Stomach (tissue), 9 donors: Measurements from ENCODE around the gene SYNDIG1. TPM values are rescaled to one million over a fixed set of nuclear protein-coding genes. Genes with fewer than 3 reads are reported as not detected.

Experiments
- DNase-seq, 2 donors: peaks; one replicate each; pipeline versions ENCODE4 v3.0.0 to v3.0.0-alpha.2; 2013 to 2019
- H3K27ac ChIP-seq, 5 donors: fragments of 200-600 bp in 4 of 5; sonication (generic) in 4 of 5; one replicate each; pipeline ENCODE4 v1.5.1; 2013 to 2019; ENCODE audit warnings: mild to moderate bottlenecking in 1 of 5, moderate library complexity in 1 of 5
- H3K27me3 ChIP-seq, 3 donors: fragments of 200-600 bp; sonication (generic); one replicate each; pipeline ENCODE4 v1.5.1; 2017 to 2019; ENCODE audit warnings: mixed run types in 1 of 3
- H3K36me3 ChIP-seq, 4 donors: fragments of 200-600 bp; sonication (generic); 1 replicate in 3 of 4; 2 replicates in 1 of 4; pipeline ENCODE4 v1.5.1; 2016 to 2019
- H3K4me1 ChIP-seq, 4 donors: fragments of 200-600 bp; sonication (generic); one replicate each; pipeline ENCODE4 v1.5.1; 2016 to 2019
- H3K4me3 ChIP-seq, 4 donors: fragments of 200-600 bp; sonication (generic) in 3 of 4; one replicate each; pipeline ENCODE4 v1.5.1; 2016 to 2019; ENCODE audit warnings: mild to moderate bottlenecking in 1 of 4
- H3K9me3 ChIP-seq, 4 donors: fragments of 200-600 bp; sonication (generic); one replicate each; pipeline ENCODE4 v1.5.1; 2016 to 2019
- EP300 ChIP-seq: sonication (generic); formaldehyde crosslinking; IDR thresholded peaks from one replicate; pipeline ENCODE4 v1.6.1; 2017; ENCODE audit warnings: antibody characterized with exemption
- POLR2A ChIP-seq, 4 donors: fragments of 450-650 bp; IDR thresholded peaks; one replicate each; pipeline ENCODE4 v1.6.1; 2016; ENCODE audit warnings: antibody characterized with exemption in 4 of 4, control low read depth in 2 of 4, mild to moderate bottlenecking in 1 of 4, moderate library complexity in 1 of 4
- POLR2AphosphoS5 ChIP-seq, 3 donors: sonication (generic); formaldehyde crosslinking; IDR thresholded peaks; one replicate each; pipeline ENCODE4 v1.6.1; 2016; ENCODE audit warnings: antibody characterized with exemption in 3 of 3
- WGBS, 5 donors: extraction: QIAGEN DNeasy Blood & Tissue Kit in 3 of 5; methylation state at CpG; one replicate each; pipeline versions ENCODE4 v1.1.5 to v1.1.7; 2013 to 2018; 5-methylcytosine and 5-hydroxymethylcytosine counted together
- intact Hi-C: fragments of 100-400 bp; cut with DNase I; formaldehyde crosslinking; loops from one replicate; pipeline ENCODE4 v1.15.1; 2023; ENCODE audit warnings: low total_unique reads
- polyA plus RNA-seq, 3 donors: library from polyadenylated mRNA; stranded (reverse); fragments of 200-250 nt; gene quantifications; one replicate each; pipeline ENCODE4 v1.2.3, GENCODE V29; 2013
- total RNA-seq, 5 donors: library from RNA; depleted of rRNA; stranded (reverse); fragments of >200 nt; gene quantifications; one replicate each; pipeline versions ENCODE4 v1.1.0 to v1.2.3, GENCODE V29; 2014 to 2016
- TF ChIP-seq, protein P1 (sequence below), 7 experiments: fragments of 450-650 bp in 4 of 7; fragments of 200-600 bp in 3 of 7; sonication (generic) in 3 of 7; IDR thresholded peaks; one replicate each; pipeline ENCODE4 v1.5.1; 2016 to 2019; ENCODE audit warnings: antibody characterized with exemption in 7 of 7, control low read depth in 2 of 7, mild to moderate bottlenecking in 1 of 7
- donor health status: healthy with polysubstance abuse.
- donor health status: Bipolar disorder and iron deficiency.
- donor health status: healthy.

Gene SYNDIG1
- total and polyA plus RNA-seq, 8 donors: 0.29 to 2.0 (median 0.89) TPM; not detected in 4

DNA sequence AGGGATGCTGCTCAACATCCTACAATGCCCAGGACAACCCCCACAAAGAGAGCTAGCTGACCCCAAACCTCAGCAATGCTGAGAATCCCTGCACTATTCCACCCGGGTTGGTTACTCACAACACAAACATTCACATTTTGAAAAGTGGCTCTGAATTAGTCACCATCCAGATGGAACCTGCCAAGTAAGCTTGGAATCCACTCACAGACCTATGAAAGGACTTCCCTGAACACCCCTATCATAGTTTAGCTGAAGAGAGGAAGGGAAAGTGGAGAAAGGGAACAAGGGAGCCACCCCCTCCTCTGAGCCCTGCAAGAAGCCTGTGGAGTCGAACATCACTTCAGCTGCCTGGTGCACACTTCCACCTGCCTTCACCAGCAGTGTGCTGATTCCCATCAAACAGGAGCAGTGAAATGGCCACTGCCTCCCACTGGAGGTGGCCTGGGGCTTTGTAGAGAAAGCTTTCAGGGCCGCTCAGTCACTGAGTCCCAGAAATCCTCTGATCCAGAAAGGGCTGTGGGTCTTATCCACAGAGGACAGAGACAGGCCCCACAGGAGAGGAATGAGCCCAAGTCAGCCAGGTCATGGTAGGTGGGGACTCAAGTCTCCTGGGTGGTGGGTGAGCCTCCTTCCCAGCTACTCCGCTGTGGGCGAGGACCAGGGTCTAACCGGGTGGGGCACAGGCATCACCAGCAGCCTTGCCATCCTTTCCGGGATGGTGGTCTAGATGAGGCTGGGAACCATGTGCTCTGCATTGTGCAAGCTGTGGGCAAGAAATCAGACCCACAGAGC lies 203.7 kb downstream of the SYNDIG1 start:
- TF ChIP-seq EP300: no peak
- TF ChIP-seq POLR2A (IDR thresholded peaks at IDR 0.05): no peak
- TF ChIP-seq, protein P1, sequence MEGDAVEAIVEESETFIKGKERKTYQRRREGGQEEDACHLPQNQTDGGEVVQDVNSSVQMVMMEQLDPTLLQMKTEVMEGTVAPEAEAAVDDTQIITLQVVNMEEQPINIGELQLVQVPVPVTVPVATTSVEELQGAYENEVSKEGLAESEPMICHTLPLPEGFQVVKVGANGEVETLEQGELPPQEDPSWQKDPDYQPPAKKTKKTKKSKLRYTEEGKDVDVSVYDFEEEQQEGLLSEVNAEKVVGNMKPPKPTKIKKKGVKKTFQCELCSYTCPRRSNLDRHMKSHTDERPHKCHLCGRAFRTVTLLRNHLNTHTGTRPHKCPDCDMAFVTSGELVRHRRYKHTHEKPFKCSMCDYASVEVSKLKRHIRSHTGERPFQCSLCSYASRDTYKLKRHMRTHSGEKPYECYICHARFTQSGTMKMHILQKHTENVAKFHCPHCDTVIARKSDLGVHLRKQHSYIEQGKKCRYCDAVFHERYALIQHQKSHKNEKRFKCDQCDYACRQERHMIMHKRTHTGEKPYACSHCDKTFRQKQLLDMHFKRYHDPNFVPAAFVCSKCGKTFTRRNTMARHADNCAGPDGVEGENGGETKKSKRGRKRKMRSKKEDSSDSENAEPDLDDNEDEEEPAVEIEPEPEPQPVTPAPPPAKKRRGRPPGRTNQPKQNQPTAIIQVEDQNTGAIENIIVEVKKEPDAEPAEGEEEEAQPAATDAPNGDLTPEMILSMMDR (IDR thresholded peaks at IDR 0.05): no peak
- peak in 1 of 3 donors; percentile 24 for TF ChIP-seq POLR2AphosphoS5 (IDR thresholded peaks at IDR 0.05)
- DNase-seq: no peak
- H3K36me3 ChIP-seq: no peaks in the 10 kb centered on the region
- no peaks in the 10 kb centered on the region for H3K9me3 ChIP-seq
- H3K4me3 ChIP-seq: no peak overlapping the region
- H3K27me3 ChIP-seq: no peaks in the 10 kb centered on the region
- peaks cover 0 to 11% (median 0%) of the 10 kb centered on the region in 4 donors for H3K4me1 ChIP-seq
- 70 to 89% (median 80%) methylated on average over 6 to 7 of the region's 7 CpGs for WGBS, 5 donors
- intact Hi-C loops: no loop called here
- peak overlapping the region in 1 of 5 donors; percentile 39 for H3K27ac ChIP-seq

GRCh38 chr20:24673678-24674570 lies 204.5 kb downstream of the SYNDIG1 start:
- intact Hi-C loops: no loop called here
- Histone ChIP-seq H3K27ac (no peak overlapping the region), H3K9me3 (no peaks in the 10 kb centered on the region), H3K4me3 (no peak overlapping the region), H3K27me3 (no peaks in the 10 kb centered on the region), H3K36me3 (no peaks in the 10 kb centered on the region), H3K4me1 (peaks cover 0 to 11% (median 0%) of the 10 kb centered on the region in 4 donors)
- WGBS, 5 donors: 85 to 89% (median 88%) methylated on average over 13 of the region's 13 CpGs
- TF ChIP-seq POLR2AphosphoS5 (IDR thresholded peaks at IDR 0.05) (no peak), POLR2A (IDR thresholded peaks at IDR 0.05) (no peak), EP300 (no peak)
- TF ChIP-seq, protein P1 (IDR thresholded peaks at IDR 0.05): no peak
- DNase-seq: no peak

GRCh38 chr20:24674921-24675605 lies 205.6 kb downstream of the SYNDIG1 start:
- 84 to 94% (median 92%) methylated on average over 3 to 10 of the region's 10 CpGs for WGBS, 5 donors
- Histone ChIP-seq H3K27me3 (no peaks in the 10 kb centered on the region), H3K9me3 (no peaks in the 10 kb centered on the region), H3K4me1 (peaks cover 0 to 11% (median 0%) of the 10 kb centered on the region in 4 donors), H3K4me3 (no peak overlapping the region), H3K27ac (no peak overlapping the region), H3K36me3 (no peaks in the 10 kb centered on the region)
- no peak for DNase-seq
- intact Hi-C loops: no loop called here
- no peak for TF ChIP-seq POLR2A (IDR thresholded peaks at IDR 0.05)
- TF ChIP-seq, protein P1 (IDR thresholded peaks at IDR 0.05): no peak
- TF ChIP-seq EP300: no peak
- no peak for TF ChIP-seq POLR2AphosphoS5 (IDR thresholded peaks at IDR 0.05)
